Neural progenitor cell (in vitro differentiated cells): Measurements from ENCODE around the gene AP5Z1.

ENCODE experiments used
- CTCF ChIP-seq: fragments of 200-600 bp; sonication (generic); IDR thresholded peaks from 2 replicates; pipeline ENCODE4 v1.5.1; 2017; ENCODE audit warnings: antibody characterized with exemption, mild to moderate bottlenecking
- EZH2 ChIP-seq: fragments of 200-600 bp; sonication (generic); IDR thresholded peaks from 2 replicates; pipeline ENCODE4 v1.6.1; 2017; ENCODE audit warnings: antibody characterized with exemption, mild to moderate bottlenecking, moderate library complexity

GRCh38 chr7:4775250-4775847, at the start of gene AP5Z1:
- TF ChIP-seq CTCF (no peak), EZH2 (no peak)
